ENCODE data around the gene FOCAD.

The FOCAD gene

DNA sequence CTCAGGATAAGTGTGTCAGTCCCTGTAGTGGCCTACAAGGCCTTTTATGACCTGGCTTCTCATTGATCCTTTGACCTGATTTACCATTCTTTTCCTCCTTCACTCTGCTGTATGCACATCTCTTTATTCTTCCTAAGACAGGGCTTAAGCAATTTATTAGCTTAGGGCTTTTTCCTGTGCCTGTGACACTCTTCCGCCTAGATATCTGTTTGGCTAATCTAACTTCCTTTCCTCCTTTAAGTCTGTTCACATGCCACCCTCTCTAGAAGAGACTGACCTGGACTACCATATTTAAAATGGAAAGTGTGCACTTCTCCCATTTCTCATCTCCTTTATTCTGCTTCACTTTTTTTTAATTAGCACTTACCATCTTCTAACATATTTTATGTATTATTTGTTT is 29.1 kb downstream of the FOCAD start:
- TF ChIP-seq EZH2phosphoT487 (IDR thresholded peaks at IDR 0.05; ENCODE audit: borderline replicate concordance, low read length): no peak
- TF ChIP-seq, protein P1, sequence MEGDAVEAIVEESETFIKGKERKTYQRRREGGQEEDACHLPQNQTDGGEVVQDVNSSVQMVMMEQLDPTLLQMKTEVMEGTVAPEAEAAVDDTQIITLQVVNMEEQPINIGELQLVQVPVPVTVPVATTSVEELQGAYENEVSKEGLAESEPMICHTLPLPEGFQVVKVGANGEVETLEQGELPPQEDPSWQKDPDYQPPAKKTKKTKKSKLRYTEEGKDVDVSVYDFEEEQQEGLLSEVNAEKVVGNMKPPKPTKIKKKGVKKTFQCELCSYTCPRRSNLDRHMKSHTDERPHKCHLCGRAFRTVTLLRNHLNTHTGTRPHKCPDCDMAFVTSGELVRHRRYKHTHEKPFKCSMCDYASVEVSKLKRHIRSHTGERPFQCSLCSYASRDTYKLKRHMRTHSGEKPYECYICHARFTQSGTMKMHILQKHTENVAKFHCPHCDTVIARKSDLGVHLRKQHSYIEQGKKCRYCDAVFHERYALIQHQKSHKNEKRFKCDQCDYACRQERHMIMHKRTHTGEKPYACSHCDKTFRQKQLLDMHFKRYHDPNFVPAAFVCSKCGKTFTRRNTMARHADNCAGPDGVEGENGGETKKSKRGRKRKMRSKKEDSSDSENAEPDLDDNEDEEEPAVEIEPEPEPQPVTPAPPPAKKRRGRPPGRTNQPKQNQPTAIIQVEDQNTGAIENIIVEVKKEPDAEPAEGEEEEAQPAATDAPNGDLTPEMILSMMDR (IDR thresholded peaks at IDR 0.05; ENCODE audit: low read depth, low read length, poor library complexity, severe bottlenecking): no peak
- H3K4me2 ChIP-seq (ENCODE audit: low read length): no peak overlapping the region
- H3K36me3 ChIP-seq (ENCODE audit: control insufficient read depth, low read length): no peaks in the 10 kb centered on the region
- no peaks in the 10 kb centered on the region for H3K9me3 ChIP-seq (ENCODE audit: control insufficient read depth, insufficient read depth, low read length)
- no peaks in the 10 kb centered on the region for H3F3A ChIP-seq (ENCODE audit: control insufficient read depth, insufficient read depth)
- H3K27me3 ChIP-seq (ENCODE audit: control insufficient read depth, low read length): no peaks in the 10 kb centered on the region
- H4K20me1 ChIP-seq (ENCODE audit: control insufficient read depth, insufficient read depth, low read depth, low read length): no peaks in the 10 kb centered on the region
- no peaks in the 10 kb centered on the region for H3K9me2 ChIP-seq (replicated peaks; ENCODE audit: control insufficient read depth, low read length)
- no peaks in the 10 kb centered on the region; the same call in 1 of the 2 replicates for H3K79me2 ChIP-seq (ENCODE audit: control insufficient read depth, low read length)
- H3K4me3 ChIP-seq (ENCODE audit: low read length): no peak overlapping the region
- no peaks in the 10 kb centered on the region; the same call in 1 of the 2 replicates for H3K4me1 ChIP-seq (ENCODE audit: control insufficient read depth, low read length)
- H3K27ac ChIP-seq (ENCODE audit: low read depth, low read length): no peak overlapping the region

DNA sequence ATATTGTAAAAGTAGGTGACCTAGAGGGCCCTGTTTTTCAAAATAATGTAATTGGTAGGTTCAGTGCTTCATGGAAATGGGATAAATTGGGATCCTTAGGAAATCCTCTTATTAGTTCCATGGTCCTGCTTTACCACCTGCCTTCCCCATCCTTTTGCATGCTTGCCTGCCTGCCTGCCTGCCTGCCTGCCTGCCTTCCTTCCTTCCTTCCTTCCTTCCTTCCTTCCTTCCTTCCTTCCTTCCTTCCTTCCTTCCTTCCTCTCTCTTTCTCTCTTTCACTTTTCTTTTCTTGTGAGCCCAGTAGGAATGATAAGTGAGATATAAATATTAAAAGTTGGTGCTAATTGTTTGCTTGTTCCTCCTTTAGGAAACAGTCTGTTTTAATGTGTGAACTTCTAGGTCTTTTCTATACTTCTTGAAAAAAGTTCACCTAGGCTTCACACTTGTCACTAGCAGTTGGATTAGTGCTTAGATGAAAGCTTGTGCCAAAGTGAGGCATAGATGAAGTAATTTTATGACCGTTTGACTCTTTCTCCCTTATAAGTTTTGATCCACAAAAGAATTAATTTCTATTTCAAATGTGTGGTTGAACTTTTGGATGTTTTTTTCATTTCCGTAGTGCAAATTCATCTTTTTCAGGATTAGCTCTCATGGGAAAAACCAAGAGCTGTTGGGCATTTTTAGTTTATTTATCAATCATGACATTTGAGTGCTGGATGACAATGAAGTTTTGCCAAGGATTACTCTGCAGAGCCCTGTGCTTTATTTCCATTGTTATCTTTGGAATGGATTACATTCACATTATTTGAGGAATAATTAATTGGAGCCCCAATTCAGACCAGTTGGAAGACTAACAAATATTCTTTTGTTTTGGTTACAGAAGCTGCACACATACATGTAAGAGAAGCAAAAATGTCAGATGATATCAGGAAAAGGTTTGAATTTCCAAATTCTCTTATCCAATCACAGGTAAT is 30.7 kb downstream of the FOCAD start:
- no peak overlapping the region for H3K4me3 ChIP-seq (ENCODE audit: low read length)
- H3K4me1 ChIP-seq (ENCODE audit: control insufficient read depth, low read length): no peaks in the 10 kb centered on the region; the same call in 1 of the 2 replicates
- H3K27me3 ChIP-seq (ENCODE audit: control insufficient read depth, low read length): no peaks in the 10 kb centered on the region
- TF ChIP-seq, protein P1 (IDR thresholded peaks at IDR 0.05; ENCODE audit: low read depth, low read length, poor library complexity, severe bottlenecking): no peak
- no peak for TF ChIP-seq EZH2phosphoT487 (IDR thresholded peaks at IDR 0.05; ENCODE audit: borderline replicate concordance, low read length)
- H3K4me2 ChIP-seq (ENCODE audit: low read length): no peak overlapping the region
- H3F3A ChIP-seq (ENCODE audit: control insufficient read depth, insufficient read depth): no peaks in the 10 kb centered on the region
- H3K9me3 ChIP-seq (ENCODE audit: control insufficient read depth, insufficient read depth, low read length): no peaks in the 10 kb centered on the region
- no peaks in the 10 kb centered on the region for H4K20me1 ChIP-seq (ENCODE audit: control insufficient read depth, insufficient read depth, low read depth, low read length)
- H3K9me2 ChIP-seq (replicated peaks; ENCODE audit: control insufficient read depth, low read length): no peaks in the 10 kb centered on the region
- no peak overlapping the region for H3K27ac ChIP-seq (ENCODE audit: low read depth, low read length)
- H3K36me3 ChIP-seq (ENCODE audit: control insufficient read depth, low read length): no peaks in the 10 kb centered on the region
- no peaks in the 10 kb centered on the region; the same call in 1 of the 2 replicates for H3K79me2 ChIP-seq (ENCODE audit: control insufficient read depth, low read length)

DNA sequence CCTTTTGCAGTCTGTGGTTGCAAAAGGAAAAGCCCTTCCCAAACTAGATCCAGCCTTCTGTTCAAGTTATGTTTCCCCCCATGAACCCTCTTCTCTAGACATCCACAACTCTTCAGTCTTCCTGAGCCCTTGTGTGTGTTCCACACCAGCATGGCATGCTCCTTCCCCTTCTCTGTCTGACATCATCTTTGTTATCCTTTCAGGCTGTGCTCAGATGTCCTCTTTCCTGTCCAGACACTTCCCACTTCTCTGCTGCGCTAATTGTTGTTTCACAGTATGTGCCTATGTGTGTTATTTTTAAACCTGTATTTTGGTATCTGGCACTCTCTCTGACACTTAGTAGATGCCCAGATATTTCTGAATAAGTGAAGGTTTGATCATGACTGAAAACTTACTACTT is 38.2 kb downstream of the FOCAD start:
- Histone ChIP-seq H3K4me2 (ENCODE audit: low read length) (no peak overlapping the region), H3K4me3 (ENCODE audit: low read length) (no peak overlapping the region), H3K9me3 (ENCODE audit: control insufficient read depth, insufficient read depth, low read length) (no peaks in the 10 kb centered on the region), H3K27me3 (ENCODE audit: control insufficient read depth, low read length) (no peaks in the 10 kb centered on the region), H3K36me3 (ENCODE audit: control insufficient read depth, low read length) (0 out of 2 replicates have a peak, but pooled peaks cover 4% of the 10 kb centered on the region), H4K20me1 (ENCODE audit: control insufficient read depth, insufficient read depth, low read depth, low read length) (no peaks in the 10 kb centered on the region), H3K4me1 (ENCODE audit: control insufficient read depth, low read length) (no peaks in the 10 kb centered on the region), H3K79me2 (ENCODE audit: control insufficient read depth, low read length) (no peaks in the 10 kb centered on the region), H3K27ac (ENCODE audit: low read depth, low read length) (no peak overlapping the region), H3F3A (ENCODE audit: control insufficient read depth, insufficient read depth) (no peaks in the 10 kb centered on the region), H3K9me2 (replicated peaks; ENCODE audit: control insufficient read depth, low read length) (no peaks in the 10 kb centered on the region)
- TF ChIP-seq, protein P1 (IDR thresholded peaks at IDR 0.05; ENCODE audit: low read depth, low read length, poor library complexity, severe bottlenecking): no peak
- TF ChIP-seq EZH2phosphoT487 (IDR thresholded peaks at IDR 0.05; ENCODE audit: borderline replicate concordance, low read length): no peak

Data from DOHH2 (cell line).